Pancreas (tissue), 10 donors: ENCODE results near the gene PARD3B. TPM values are rescaled to one million over a fixed set of nuclear protein-coding genes. Genes with fewer than 3 reads are reported as not detected.

Experiments
- ATAC-seq, 4 donors: fragments of 200-7000 bp; cut with Tn5 transposase; one replicate each; pipeline versions ENCODE4 v1.8.0 to v1.9.1; 2020; ENCODE audit warnings: mild to moderate bottlenecking in 4 of 4, moderate library complexity in 4 of 4
- DNase-seq, 6 donors: peaks; one replicate each; pipeline ENCODE4 v3.0.0-alpha.2; 2020
- FAIRE-seq: peaks from 2 replicates; lab custom pipeline; 2012; peaks lifted over from hg19 to GRCh38; lab: Jason Lieb, UNC
- H3K27ac ChIP-seq, 4 donors: fragments of 200-600 bp; sonication (generic); 1 replicate in 3 of 4; 2 replicates in 1 of 4; pipeline versions ENCODE4 v1.5.0 to v1.8.0; 2020
- H3K27me3 ChIP-seq, 4 donors: fragments of 200-600 bp; one replicate each; pipeline ENCODE4 v1.8.0; 2021
- H3K36me3 ChIP-seq, 3 donors: fragments of 200-600 bp; sonication (generic) in 1 of 3; one replicate each; pipeline versions ENCODE4 v1.5.0 to v1.8.0; 2020 to 2021
- H3K4me1 ChIP-seq, 3 donors: fragments of 200-600 bp; one replicate each; pipeline ENCODE4 v1.8.0; 2021
- H3K4me3 ChIP-seq, 4 donors: fragments of 200-600 bp; sonication (generic) in 2 of 4; one replicate each; pipeline versions ENCODE4 v1.5.0 to v1.8.0; 2020 to 2021
- H3K9me3 ChIP-seq, 4 donors: fragments of 200-600 bp; one replicate each; pipeline ENCODE4 v1.8.0; 2021
- CTCF ChIP-seq, 4 donors: fragments of 200-600 bp; sonication (generic) in 3 of 4; IDR thresholded peaks; one replicate each; pipeline versions ENCODE4 v1.5.0 to v1.8.0; 2021; ENCODE audit warnings: antibody characterized with exemption in 4 of 4
- WGBS, 2 donors: extraction: QIAGEN DNeasy Blood & Tissue Kit; methylation state at CpG; one replicate each; pipeline ENCODE4 v1.1.7; 2013; 5-methylcytosine and 5-hydroxymethylcytosine counted together
- intact Hi-C, 3 donors: fragments of 100-400 bp; cut with DNase I; formaldehyde crosslinking; loops; one replicate each; pipeline versions ENCODE4 v1.11.1 to v1.14.2; 2022
- polyA plus RNA-seq, 2 donors: library from polyadenylated mRNA; stranded (reverse); fragments of 200-250 nt; gene quantifications; one replicate each; pipeline ENCODE4 v1.2.3, GENCODE V29; 2013
- total RNA-seq, 6 donors: library from RNA; stranded (reverse); fragmentation: NEBNext Ultra II Directional in 4 of 6; extraction: Animal tissue kit (Norgen Biotek cat#: 25700) in 4 of 6; gene quantifications; one replicate each; pipeline versions ENCODE4 v1.2.1 to v1.2.4, GENCODE V29; 2021 to 2023
- donor health status: healthy with polysubstance abuse.
- donor health status: DM: no; HTN: no; CAD: no; lungs with moderate emphysema.
- donor health status: DM: no; HTN: no; CAD: no.
- donor health status: control.
- donor health status: control.
- donor health status: Bipolar disorder and iron deficiency.
- donor health status: DM: yes; HTN: yes; CAD: no.
- donor health status: DM: no; HTN: no; CAD: no.
- donor health status: DM: no; HTN: no; CAD: no.
- donor health status: DM: yes; HTN: yes; CAD: no.

Gene PARD3B
- total and polyA plus RNA-seq, 8 donors = 2.8 to 21.5 (median 12.7) TPM

DNA sequence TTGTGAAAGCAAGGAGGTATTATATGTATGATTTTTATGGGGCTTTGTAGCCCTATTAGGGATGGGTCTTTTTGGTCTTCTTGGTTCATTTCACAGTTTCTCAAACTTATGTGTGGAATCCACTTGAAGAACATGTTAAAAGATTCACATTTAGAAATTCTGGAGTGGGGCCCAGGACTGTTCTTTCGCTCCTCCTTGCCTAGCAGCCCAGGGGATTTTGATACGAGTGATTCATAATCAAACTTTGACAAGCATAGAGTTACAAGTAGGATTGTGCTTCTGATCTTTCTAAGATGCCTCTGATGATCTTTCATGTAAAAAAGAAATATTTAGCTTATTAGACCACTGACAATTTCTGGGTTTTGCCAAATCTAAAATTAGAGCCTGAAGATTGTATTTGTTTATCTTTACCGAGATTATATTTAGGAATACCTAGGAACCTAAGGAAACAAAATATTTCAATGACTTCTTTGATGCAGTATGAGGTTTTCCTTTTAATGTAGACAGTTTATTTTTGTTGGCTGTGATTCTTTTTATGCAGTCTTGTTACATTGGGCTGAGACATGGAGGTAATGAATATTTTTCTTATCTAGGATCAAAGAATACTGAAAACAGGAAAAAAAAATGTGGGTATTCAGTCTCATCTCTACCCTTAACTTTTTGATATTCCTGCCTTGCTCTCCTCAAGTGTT is 324.0 kb downstream of the PARD3B start:
- Histone ChIP-seq H3K27me3 (no peaks in the 10 kb centered on the region), H3K36me3 (no peaks in the 10 kb centered on the region), H3K27ac (no peak overlapping the region), H3K4me1 (peaks cover 0 to 7% (median 0%) of the 10 kb centered on the region in 3 donors), H3K4me3 (no peak overlapping the region), H3K9me3 (no peaks in the 10 kb centered on the region)
- intact Hi-C loops = no loop called here
- WGBS, 2 donors = 39 to 45% methylated on average over 3 of the region's 3 CpGs
- ATAC-seq = no peak
- no peak for DNase-seq
- FAIRE-seq = peak; percentile 29
- no peak for TF ChIP-seq CTCF (IDR thresholded peaks at IDR 0.05)

GRCh38 chr2:204870053-204870452 is 324.8 kb downstream of the PARD3B start:
- Histone ChIP-seq H3K27me3 (no peaks in the 10 kb centered on the region), H3K4me1 (peaks cover 0 to 7% (median 0%) of the 10 kb centered on the region in 3 donors), H3K27ac (no peak overlapping the region), H3K4me3 (no peak overlapping the region), H3K36me3 (no peaks in the 10 kb centered on the region), H3K9me3 (no peaks in the 10 kb centered on the region)
- intact Hi-C loops = no loop called here
- DNase-seq (no peak), FAIRE-seq (no peak), ATAC-seq (no peak)
- 89 to 96% methylated on average over 2 of the region's 2 CpGs for WGBS, 2 donors
- TF ChIP-seq CTCF (IDR thresholded peaks at IDR 0.05) = no peak

DNA sequence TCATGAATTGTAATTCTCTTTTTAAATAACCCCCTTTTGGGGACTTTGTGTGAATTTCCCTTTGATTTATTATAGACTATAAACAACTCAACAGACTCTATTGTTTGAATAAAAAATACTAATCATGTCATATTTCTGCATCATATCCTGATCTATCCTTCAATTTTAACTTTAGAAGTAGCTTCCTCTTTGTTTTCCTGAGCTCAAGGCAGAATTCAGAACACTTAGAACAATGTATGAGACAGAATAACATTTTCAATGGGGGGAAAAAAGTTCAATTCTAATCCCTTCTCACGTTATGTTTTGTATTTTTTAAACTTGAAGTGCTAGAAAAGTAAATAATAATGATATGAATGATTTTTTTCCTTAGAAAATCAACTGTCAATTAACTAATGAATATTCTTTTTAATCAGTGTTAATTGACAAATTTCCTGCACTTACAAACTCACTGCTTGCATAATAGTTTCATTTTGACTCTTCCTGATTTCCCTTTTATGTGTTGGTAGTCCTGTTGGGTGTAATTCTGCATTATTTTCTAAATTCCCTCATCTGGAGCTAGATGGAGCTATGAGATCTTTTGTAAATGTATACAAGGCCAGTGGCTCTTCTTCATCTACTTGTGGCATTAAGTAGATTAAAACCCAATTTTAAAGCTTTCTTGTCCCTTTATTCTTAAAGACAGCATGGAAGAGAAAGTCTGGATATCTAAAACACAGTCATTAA is 326.1 kb downstream of the PARD3B start:
- H3K9me3 ChIP-seq = no peaks in the 10 kb centered on the region
- ATAC-seq = peak in 2 of 4 donors; percentile 44 to 56
- intact Hi-C loops = no loop called here
- 73 to 77% methylated on average over 1 of the region's 1 CpG for WGBS, 2 donors
- no peaks in the 10 kb centered on the region for H3K27me3 ChIP-seq
- H3K27ac ChIP-seq = no peak overlapping the region
- H3K4me1 ChIP-seq = peaks cover 0 to 7% (median 0%) of the 10 kb centered on the region in 3 donors
- no peaks in the 10 kb centered on the region for H3K36me3 ChIP-seq
- no peak overlapping the region for H3K4me3 ChIP-seq
- TF ChIP-seq CTCF (IDR thresholded peaks at IDR 0.05) = no peak
- DNase-seq = no peak
- peak; percentile 39 for FAIRE-seq

DNA sequence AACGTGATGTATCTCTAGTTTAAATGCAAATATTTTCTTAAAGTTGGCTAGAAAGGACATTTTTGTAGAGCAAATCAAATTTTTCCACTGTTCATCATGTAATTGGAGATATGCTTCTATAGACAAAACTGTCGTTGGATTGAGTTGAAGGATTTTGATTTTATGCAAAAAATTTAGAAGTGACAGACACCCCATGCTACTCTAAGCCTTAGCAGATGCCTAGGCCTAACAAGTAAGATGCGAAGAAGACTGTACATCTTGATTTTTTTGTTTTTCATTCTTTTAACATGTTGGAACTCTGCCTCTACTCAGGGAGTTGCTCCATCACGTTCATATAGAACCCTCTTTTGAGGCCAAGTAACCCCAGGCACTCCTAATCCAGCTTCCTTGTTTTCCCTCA is 331.0 kb downstream of the PARD3B start:
- H3K36me3 ChIP-seq = no peaks in the 10 kb centered on the region
- ATAC-seq = no peak
- no peaks in the 10 kb centered on the region for H3K4me1 ChIP-seq
- 82 to 83% methylated on average over 4 of the region's 4 CpGs for WGBS, 2 donors
- no peaks in the 10 kb centered on the region for H3K27me3 ChIP-seq
- FAIRE-seq = no peak
- DNase-seq = no peak
- no peak overlapping the region for H3K27ac ChIP-seq
- intact Hi-C loops = no loop called here
- H3K9me3 ChIP-seq = no peaks in the 10 kb centered on the region
- no peak for TF ChIP-seq CTCF (IDR thresholded peaks at IDR 0.05)
- H3K4me3 ChIP-seq = no peak overlapping the region

- no peaks in the 10 kb centered on the region for H3K4me1 ChIP-seq
- no peak for DNase-seq
- no peak overlapping the region for H3K27ac ChIP-seq
- H3K9me3 ChIP-seq = no peaks in the 10 kb centered on the region
- no peak for ATAC-seq
- no peak for TF ChIP-seq CTCF (IDR thresholded peaks at IDR 0.05)
- no peak overlapping the region for H3K4me3 ChIP-seq
- no peak for FAIRE-seq
- intact Hi-C loops = no loop called here
- H3K36me3 ChIP-seq = no peaks in the 10 kb centered on the region
- no peaks in the 10 kb centered on the region for H3K27me3 ChIP-seq
These were observed 332.4 kb downstream of the PARD3B start for GRCh38 chr2:204877691-204878090.
